Measurements from ENCODE around the gene LANCL2.

- TF ChIP-seq CTCF (IDR thresholded peaks at IDR 0.05): no peak
- no peak for TF ChIP-seq ZFX (IDR thresholded peaks at IDR 0.05; ENCODE audit: borderline replicate concordance)
Observed at GRCh38 chr7:55444786-55445185, 79.6 kb downstream of the LANCL2 start.

All from 22Rv1 (cell line).